ENCODE data around the gene BBIP1. TPM values are rescaled to one million over a fixed set of nuclear protein-coding genes. Genes with fewer than 3 reads are reported as not detected.
A peak's percentile ranks its signal among the peaks of the same experiment; 100 is the strongest.

Gene BBIP1
- total RNA-seq, 2 experiments from 2014 or later: 17.1 to 21.9 TPM

- H3K27ac Mint-ChIP-seq: peak overlapping the region; percentile 52
- no peaks in the 10 kb centered on the region for H3K27me3 Mint-ChIP-seq
- no peaks in the 10 kb centered on the region for H3K27me3 ChIP-seq (ENCODE audit: control insufficient read depth in 1 of 2, insufficient read depth in 2 of 2, low read length in 2 of 2)
- intact Hi-C loops (cut with DNase I, micrococcal nuclease): no loop called here
- no peak for ATAC-seq (ENCODE audit: poor library complexity)
- peak overlapping the region; percentile 66 for H3K4me3 Mint-ChIP-seq
- no peak overlapping the region for H3K27ac ChIP-seq (ENCODE audit: low read depth in 1 of 2, low read length in 2 of 2)
- TF ChIP-seq CTCF (IDR thresholded peaks at IDR 0.05): no peak
- H3K9me3 ChIP-seq (ENCODE audit: control insufficient read depth in 1 of 2, insufficient read depth in 1 of 2, low read length in 2 of 2): no peaks in the 10 kb centered on the region
- no peaks in the 10 kb centered on the region for H3K36me3 Mint-ChIP-seq (ENCODE audit: low read depth)
- peak in 1 of 14 experiments; percentile 28 for DNase-seq
- no peaks in the 10 kb centered on the region for H3K9me3 Mint-ChIP-seq
- CTCF ChIA-PET: interaction anchor here (0.6 to 1.5 kb wide), 4 partner anchors 15 to 30 kb away, joined by 3 to 4 read pairs (median 3); no protein-coding TSS in a partner anchor
- no peak overlapping the region for H3K4me3 ChIP-seq (ENCODE audit: low read length)
- POLR2A ChIA-PET: interaction anchor here (1.0 to 1.8 kb wide), 10 partner anchors 9 to 50 kb away, joined by 3 to 11 read pairs (median 5); partner anchors contain the start of gene PDCD4
- peaks cover 75% of the 10 kb centered on the region for H3K4me1 Mint-ChIP-seq (ENCODE audit: low read depth)
- H3K36me3 ChIP-seq (ENCODE audit: insufficient read depth, low read length): no peaks in the 10 kb centered on the region
- H3K4me1 ChIP-seq (ENCODE audit: insufficient read depth, low read length): peaks cover 61% of the 10 kb centered on the region
Measured at GRCh38 chr10:110852255-110852896, 66.6 kb downstream of the BBIP1 start.

- Histone ChIP-seq H3K36me3 (ENCODE audit: insufficient read depth, low read length) (no peaks in the 10 kb centered on the region), H3K4me1 (ENCODE audit: insufficient read depth, low read length) (peaks cover 61% of the 10 kb centered on the region), H3K27ac (ENCODE audit: low read depth in 1 of 2, low read length in 2 of 2) (no peak overlapping the region), H3K9me3 (ENCODE audit: control insufficient read depth in 1 of 2, insufficient read depth in 1 of 2, low read length in 2 of 2) (no peaks in the 10 kb centered on the region), H3K27me3 (ENCODE audit: control insufficient read depth in 1 of 2, insufficient read depth in 2 of 2, low read length in 2 of 2) (no peaks in the 10 kb centered on the region), H3K4me3 (ENCODE audit: low read length) (no peak overlapping the region)
- peak; percentile 48 for ATAC-seq (ENCODE audit: poor library complexity)
- TF ChIP-seq CTCF (IDR thresholded peaks at IDR 0.05): no peak
- Mint-ChIP-seq H3K27ac (peak overlapping the region; percentile 41), H3K36me3 (ENCODE audit: low read depth) (no peaks in the 10 kb centered on the region), H3K4me1 (ENCODE audit: low read depth) (peaks cover 76% of the 10 kb centered on the region), H3K4me3 (peak overlapping the region; percentile 49), H3K27me3 (no peaks in the 10 kb centered on the region), H3K9me3 (no peaks in the 10 kb centered on the region)
- ChIA-PET POLR2A (interaction anchor here (0.7 to 1.8 kb wide), 9 partner anchors 8 to 68 kb away, joined by 3 to 10 read pairs (median 4); partner anchors contain the start of genes BBIP1 and PDCD4), CTCF (interaction anchor here (1.5 kb wide), 1 partner anchor 14 kb away, joined by 3 read pairs; no protein-coding TSS in a partner anchor)
- intact Hi-C loops (cut with DNase I, micrococcal nuclease): loop anchor here in 1 of 2 experiments (2.0 kb wide), 1 partner anchor 14 kb away; no protein-coding TSS in a partner anchor
- peak in 7 of 14 experiments; percentile 16 to 61 (median 45) for DNase-seq
Measured at GRCh38 chr10:110851020-110851612, 67.9 kb downstream of the BBIP1 start.

- H3K27ac Mint-ChIP-seq: no peak overlapping the region
- peaks cover 73% of the 10 kb centered on the region for H3K4me1 Mint-ChIP-seq (ENCODE audit: low read depth)
- H3K36me3 Mint-ChIP-seq (ENCODE audit: low read depth): no peaks in the 10 kb centered on the region
- ChIA-PET POLR2A (interaction anchor here (1.2 to 1.7 kb wide), 7 partner anchors 9 to 47 kb away, joined by 3 to 7 read pairs (median 4); partner anchors contain the start of gene PDCD4), CTCF (interaction anchor here (1.5 kb wide), 1 partner anchor 15 kb away, joined by 3 read pairs; no protein-coding TSS in a partner anchor)
- no peaks in the 10 kb centered on the region for H3K9me3 ChIP-seq (ENCODE audit: control insufficient read depth in 1 of 2, insufficient read depth in 1 of 2, low read length in 2 of 2)
- no peak for ATAC-seq (ENCODE audit: poor library complexity)
- H3K4me3 Mint-ChIP-seq: no peak overlapping the region
- H3K36me3 ChIP-seq (ENCODE audit: insufficient read depth, low read length): no peaks in the 10 kb centered on the region
- no peaks in the 10 kb centered on the region for H3K9me3 Mint-ChIP-seq
- no peak for TF ChIP-seq CTCF (IDR thresholded peaks at IDR 0.05)
- no peak overlapping the region for H3K27ac ChIP-seq (ENCODE audit: low read depth in 1 of 2, low read length in 2 of 2)
- no peaks in the 10 kb centered on the region for H3K27me3 Mint-ChIP-seq
- H3K27me3 ChIP-seq (ENCODE audit: control insufficient read depth in 1 of 2, insufficient read depth in 2 of 2, low read length in 2 of 2): no peaks in the 10 kb centered on the region
- DNase-seq: peak in 2 of 14 experiments; percentile 19 to 72
- no peak overlapping the region for H3K4me3 ChIP-seq (ENCODE audit: low read length)
- intact Hi-C loops (cut with DNase I, micrococcal nuclease): loop anchor here in 1 of 2 experiments (2.0 kb wide), 1 partner anchor 15 kb away; no protein-coding TSS in a partner anchor
- peaks cover 64% of the 10 kb centered on the region for H3K4me1 ChIP-seq (ENCODE audit: insufficient read depth, low read length)
Measured at GRCh38 chr10:110850099-110850498, 68.9 kb downstream of the BBIP1 start.

Other genes starting within 250 kb of the BBIP1 start
- 100 to 1,000 TPM; 352 to 358 TPM for gene PDCD4, start 47.3 kb downstream of the BBIP1 start, total RNA-seq
- 10 to 100 TPM; 65.9 to 66.9 TPM for gene SHOC2, start 424 bp upstream of the BBIP1 start, total RNA-seq
- under 1 TPM in 1 of 2 experiments, not detected in 1; 0.05 TPM for gene ADRA2A, start 157.8 kb upstream of the BBIP1 start, total RNA-seq